ENCODE measurements around the gene MALAT1.

MALAT1 gene

DNA sequence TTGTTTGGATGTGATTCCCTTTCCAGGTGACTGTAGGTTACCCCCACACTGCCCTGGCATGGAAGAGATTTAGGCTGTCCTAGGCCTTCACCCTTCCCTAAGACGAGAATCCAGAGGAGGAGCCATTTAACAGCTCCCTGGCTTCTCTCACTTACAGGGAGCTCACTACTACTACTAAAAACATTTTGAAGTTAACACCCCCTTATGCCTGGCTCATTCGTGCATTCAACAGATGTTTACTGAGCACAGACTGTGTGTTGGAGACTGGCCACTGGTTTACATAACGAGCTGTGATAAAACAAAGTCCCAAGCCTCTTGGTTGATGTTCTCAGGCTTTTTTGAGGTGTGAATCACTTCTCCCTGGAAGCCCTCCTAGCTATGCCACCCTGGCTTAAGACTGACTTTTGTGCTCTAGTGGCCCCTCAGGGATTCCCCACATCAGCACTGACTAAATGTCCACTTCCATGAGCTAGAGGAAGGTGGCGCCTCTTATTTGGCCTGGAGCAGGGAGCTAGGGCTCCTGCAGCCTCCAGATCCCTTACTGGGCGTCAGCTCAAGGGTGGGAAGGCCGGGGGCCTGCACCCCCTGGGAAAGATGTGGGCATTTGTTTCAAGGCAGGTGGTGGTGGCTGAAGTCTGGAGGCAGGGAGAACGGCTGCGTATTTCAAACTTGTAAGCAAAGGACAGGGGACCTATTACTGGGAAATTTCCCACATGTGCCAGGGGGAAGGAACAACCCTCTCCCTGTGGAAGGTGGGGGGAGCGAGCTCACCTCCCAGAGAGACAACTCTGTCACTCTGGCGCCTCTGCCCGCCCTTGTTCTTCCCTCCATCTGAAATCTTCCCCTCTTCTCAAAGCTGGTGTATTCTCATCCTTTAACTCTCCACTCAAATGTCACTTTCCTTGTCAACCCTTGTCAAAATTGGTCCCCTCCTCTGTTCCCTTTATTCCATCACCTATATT, 19.4 kb upstream of the MALAT1 start:
- DNase-seq, result no peak

DNA sequence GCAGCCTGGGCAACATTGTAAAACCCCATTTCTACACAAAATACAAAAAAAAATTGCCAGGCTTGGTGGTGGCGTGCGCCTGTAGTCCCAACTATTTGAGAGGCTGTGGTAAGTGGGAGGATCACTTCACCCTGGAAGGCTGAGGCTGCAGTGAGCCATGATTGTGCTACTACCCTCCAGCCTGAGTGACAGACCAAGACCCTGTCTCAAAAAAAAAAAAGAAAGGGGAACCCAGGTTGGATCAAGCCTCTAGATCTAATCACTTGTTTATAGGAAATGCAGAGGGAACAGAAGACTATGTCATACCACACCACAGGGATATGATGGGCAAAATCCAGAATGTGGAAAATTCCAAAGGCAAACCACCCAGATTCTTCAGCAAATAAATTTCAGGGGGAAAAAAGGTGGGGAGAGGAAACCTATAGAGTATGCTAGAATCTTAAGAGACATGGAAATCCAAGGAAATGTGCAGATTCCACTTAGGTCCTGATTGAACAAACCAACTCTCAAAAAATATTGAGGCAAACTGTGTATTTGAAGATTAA, 16.5 kb upstream of the MALAT1 start:
- DNase-seq, result no peak

DNA sequence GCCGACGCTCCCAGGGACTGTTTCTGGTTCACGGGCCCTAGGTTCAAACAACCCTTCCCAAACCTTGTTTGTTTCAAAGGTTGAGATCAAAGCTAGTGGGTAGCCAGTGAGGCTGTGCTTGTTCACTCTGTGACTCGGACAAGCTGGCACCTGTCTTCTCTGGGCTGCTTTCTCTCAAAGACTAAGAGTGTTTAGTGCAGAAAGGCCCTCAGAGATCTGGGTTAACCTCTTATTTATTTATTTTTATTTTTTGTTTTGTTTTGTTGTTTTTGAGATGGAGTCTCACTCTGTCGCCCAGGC, 13.0 kb upstream of the MALAT1 start:
- no peak for DNase-seq

DNA sequence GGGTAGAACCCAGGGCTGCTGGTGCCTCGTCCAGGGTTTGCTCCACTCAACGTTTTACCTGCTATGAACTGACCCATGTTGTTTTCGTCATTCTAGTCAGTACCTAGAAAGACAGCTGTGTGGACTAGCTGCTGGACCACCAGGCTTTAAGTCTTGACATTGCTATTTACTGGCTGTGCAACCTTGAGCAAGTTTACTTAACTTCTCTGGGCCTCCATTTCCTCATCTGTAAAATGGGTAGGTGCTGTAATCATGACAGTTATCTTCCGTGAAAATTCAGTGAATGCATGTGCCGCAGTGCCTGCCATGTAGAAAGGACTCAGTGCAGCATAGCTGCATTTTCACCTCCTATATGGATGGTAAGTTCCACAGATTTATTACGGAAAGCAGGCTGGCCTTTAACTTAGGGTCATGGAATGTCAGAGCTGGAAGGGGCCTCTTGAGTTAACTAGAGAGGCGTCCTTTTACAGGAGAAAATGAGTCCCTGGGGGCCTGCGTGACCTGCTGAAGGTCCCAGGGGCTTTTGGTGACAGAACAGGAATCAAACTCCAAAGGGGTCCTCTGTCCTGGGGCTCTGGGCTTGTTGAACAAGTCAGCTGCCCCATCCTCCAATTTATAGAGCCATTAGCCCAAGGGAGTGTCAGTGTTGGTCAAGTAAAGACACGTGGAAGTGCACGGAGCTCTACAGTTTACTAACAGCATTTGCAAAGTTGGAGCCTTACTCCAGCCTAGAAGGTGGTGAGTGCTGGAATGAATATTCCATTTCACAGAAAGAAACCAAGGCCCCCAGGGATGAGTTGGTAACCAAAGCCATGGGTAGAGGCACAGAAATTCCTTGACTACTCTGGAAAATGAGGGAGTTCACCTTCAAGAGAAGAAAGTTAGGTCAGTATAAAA, 12.0 kb upstream of the MALAT1 start:
- DNase-seq, result no peak

DNA sequence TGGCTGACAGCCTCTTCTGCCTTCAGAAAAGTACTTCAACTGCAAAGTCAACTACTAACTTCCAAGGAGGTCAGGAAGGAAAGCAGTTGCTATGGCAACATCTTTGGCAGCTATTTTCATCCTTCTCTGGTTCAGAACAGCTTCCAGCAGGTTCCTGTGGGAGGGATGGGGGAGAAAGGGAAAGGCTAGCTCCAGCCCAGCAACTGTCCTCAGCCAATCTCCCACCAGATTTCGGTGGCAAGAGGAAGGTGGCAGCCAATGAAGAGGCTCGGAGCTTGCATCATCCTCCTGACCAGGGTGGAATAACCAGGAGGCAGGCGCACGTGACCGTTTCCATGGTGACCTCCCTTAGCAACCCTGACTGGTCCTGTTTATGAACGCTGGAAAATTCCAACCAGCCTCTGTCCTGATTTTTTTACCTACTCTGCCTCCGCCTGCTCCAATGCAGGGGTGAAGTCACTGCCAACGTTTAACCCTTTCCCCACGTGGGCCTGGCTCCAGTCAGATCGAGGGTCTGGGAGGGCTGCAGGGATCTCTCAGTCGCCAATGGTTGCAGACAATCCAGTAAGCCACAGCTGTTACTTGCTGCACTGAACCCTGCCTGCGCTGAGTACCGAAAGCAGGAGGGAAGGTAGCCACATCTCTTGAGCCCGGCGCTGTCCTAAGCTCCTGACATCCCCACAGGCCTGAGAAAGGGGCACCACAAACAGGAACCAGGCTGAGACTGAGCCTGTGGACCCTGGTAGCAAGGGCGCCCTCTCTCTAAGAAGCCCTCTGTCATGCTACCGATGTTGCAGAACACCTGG, 11.2 kb upstream of the MALAT1 start:
- DNase-seq, result peak; percentile 64

DNA sequence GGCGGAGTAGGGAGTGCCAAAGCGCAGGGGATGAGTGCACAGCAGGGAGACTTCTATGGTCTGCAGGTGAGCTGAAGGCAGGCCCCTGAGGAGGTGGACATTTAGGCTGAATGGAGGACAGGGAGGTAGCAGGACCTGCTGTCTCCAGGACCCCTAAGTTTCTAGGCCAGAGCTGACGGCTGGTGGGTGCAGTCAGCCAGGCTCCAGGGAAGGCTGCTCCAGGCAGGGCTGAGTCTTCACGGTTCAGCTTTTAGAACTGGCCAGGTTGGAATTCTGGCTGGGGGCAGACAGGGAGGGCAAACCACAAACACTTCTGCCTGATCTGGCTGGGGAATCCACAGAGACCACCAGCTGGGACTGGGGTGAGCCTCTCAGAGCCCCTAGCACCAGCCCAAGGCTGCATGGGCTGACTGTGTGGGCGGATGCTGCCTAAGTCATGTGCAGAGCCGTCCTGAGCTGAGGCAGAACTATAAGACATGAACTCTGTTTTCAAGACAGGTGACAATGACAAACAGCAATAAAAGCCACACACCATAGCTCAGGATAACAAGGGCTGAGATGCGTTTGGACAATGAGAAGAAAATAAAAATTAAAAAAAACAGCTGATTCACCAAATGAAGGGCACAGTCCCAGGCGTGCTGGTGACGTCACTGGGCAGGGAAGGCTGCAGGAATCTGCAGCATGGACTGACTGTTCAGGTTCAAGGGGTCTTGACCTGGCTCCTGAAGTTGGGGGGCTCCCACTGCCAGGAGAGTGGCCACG, 10.4 kb upstream of the MALAT1 start:
- DNase-seq, result no peak

DNA sequence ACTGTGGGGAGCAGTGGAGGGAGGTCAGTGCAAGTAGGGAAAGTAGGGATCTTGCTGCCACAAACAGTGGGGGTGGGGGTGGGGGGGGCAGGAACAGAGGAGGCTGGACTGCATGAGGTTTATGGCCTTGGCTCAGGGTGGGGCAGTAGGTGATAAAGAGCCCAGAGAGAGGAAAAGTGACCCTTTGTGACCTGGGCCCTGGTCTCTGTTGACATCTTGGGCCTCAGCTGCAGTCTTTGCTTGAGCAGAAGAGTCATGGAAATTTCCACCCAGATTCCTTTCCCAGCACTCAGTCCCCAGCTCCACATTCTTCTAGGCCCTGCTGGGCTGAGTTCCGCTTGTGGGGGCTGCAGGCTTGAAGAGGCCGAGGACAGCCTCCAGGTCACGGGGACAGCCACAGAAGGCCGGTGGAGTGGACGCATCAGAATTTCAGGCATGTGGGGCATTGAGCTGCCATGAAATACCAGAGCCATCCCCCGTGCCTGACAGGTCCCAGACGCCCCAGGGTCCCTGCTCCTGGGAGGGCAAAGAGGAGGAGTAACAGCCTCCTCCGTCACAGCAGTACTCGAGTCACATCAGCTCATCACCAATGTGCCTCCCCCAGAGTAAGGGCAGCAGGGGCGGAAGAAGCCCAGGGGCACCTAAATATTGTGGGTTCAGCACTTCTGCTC, 9.7 kb upstream of the MALAT1 start:
- DNase-seq, result no peak

DNA sequence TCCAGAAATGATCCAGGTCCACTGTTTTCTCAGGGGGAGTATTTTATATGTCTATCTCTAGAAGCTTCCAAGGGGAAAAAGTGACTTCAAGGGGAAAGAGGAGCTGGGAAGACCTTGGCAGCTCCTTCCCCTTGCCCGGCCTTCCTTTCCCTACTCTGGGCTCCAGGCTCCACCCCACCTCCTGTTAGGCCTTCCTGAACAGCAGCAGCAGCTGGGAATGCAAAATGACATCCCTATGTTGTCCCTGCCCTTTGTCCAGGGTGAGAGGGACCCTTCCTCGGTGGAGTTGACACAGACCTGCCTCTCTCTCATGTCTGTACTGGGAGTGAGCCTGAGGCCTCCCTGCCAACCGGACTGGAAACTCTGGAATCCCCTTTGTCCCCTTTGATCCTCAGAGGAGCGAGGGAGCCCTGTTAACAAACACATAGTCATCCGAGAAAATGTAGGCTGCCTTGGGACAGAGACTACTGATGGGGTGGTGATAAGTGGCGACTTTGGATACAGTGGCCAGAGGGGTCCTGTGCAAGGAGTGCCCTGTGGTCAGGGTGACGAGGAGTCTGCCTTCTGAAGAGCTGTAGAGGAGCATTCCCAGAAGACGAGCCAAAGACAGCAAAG, 9.0 kb upstream of the MALAT1 start:
- no peak for DNase-seq

DNA sequence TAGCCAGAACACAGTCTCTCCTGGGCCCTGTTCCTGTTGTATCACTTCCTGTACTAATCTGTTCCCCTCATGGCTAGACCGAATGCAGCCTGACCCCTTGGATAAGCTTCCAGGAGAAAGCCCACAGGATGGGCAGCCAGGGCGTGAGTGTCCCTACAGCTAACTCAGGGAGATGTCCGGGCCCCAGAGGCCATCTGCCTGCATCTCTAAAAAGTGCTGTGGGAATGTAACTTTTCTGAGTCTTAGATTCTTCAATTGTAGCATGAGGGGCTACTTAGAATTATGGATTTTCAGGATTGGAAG, 7.7 kb upstream of the MALAT1 start:
- no peak for DNase-seq

DNA sequence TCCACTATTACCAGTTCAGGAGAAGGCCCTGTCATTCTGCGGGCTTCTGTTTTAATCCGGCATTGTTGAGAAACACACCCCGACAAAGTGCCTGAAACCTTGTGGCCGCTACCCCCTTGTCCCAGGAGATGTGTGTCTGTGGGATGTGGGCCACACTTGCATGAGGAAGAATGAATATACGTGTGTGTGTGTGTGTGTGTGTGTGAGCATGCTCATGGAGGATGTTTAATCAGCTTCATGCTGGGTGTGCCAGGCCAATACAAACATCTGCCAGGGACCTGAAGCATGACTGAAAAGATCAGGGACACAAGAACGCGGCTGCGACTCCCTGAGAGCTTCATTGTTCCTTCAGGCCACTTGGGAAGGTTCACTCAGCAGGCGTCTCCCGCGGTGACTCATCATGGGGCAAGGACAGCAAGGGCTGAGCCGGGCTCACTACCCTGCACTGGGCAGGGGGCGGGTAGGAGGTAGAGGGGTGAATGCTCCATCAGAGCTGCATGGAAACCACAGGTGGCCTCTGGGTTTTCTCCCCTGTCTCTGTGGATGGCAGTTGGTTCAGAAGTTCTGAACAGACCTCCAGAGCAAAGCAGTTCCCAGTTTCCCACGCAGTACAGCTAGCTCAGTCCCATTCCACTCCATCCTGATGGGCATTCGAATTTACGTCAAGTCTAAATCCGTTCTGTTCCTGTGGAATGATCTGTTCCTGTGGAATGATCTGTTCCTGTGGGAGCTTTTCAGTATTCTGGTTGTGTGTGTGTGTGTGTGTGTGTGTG, 7.0 kb upstream of the MALAT1 start:
- no peak for DNase-seq

DNA sequence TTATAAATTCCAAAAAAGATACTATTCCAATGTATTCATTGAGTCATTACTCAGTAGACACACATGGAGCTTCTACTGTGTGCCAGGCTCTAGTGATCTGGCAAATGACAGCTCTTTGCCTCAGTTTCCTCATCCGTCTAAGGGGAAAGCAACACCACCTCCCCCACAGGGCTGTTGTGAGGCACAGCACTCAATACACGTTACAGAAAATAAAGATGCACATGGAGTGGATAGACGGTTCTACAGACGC, 6.5 kb upstream of the MALAT1 start:
- no peak for DNase-seq

DNA sequence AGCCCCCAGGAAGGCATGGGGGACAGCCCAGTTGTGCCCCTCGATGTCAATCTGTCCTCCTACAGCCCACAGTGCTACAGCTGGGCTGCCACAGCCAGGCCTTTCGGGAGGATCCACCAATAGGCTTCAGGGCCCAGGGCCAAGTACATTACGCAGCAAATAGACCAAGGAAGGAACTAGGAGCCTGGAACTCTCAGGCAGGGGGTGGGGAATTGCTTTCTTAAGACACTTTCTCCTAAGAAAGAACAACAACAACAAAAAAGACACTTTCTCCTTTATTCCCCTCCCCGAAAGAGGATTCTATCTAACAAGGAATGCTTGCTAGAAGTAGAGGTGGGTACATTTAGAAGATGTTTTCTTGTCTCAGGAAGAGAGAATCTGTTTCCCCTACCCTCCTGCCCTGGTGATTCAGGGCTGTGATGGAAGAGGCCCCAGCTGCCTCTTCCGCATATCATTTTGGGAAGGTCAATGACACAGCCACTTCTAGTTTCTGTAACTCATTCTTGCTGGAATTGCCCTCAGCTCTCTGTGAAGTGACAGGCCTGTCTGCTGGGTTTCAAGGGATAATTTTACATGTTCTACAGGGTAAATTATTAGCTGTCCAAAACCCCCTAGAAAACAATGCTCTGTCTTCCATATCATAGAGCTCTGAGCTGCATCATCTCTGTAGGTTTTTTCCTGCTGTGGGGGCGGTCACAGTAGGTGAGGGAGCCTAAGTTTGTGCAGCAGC, 6.0 kb upstream of the MALAT1 start:
- DNase-seq, result peak; percentile 46

DNA sequence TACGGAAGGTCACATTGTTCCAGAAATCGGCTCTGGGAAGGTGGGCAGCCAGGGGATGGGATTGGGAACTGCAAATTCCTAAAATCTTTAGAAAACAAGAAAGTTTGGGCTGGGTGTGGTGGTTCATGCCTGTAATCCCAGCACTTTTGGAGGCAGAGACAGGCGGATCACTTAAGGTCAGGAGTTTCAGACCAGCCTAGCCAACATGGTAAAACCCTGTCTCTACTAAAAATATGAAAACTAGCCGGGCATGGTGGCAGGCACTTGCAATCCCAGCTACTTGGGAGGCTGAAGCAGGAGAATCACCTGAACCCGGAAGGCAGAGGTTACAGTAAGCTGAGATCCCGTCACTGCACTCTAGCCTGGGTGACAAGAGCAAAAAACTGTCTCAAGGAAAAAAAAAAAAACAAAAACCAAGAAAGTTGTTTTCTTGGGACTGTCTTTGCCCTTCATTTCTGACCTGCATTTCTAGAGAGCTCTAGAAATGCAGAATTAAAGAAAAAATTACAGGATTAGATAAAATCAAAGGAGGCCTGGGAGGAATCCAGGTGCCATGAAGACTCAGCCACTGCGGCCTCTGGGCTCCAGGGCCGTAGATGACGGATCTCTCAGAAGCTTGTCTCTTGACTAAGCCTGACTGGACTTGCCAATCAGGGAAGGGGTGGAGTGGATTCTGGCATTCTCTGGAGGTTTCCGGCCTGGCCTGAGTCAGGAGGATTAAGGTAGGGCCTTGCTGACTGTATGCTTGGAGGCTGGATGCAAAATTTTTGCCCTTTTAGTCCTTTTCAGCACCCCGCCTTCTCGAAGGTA, 5.3 kb upstream of the MALAT1 start:
- DNase-seq, result no peak

DNA sequence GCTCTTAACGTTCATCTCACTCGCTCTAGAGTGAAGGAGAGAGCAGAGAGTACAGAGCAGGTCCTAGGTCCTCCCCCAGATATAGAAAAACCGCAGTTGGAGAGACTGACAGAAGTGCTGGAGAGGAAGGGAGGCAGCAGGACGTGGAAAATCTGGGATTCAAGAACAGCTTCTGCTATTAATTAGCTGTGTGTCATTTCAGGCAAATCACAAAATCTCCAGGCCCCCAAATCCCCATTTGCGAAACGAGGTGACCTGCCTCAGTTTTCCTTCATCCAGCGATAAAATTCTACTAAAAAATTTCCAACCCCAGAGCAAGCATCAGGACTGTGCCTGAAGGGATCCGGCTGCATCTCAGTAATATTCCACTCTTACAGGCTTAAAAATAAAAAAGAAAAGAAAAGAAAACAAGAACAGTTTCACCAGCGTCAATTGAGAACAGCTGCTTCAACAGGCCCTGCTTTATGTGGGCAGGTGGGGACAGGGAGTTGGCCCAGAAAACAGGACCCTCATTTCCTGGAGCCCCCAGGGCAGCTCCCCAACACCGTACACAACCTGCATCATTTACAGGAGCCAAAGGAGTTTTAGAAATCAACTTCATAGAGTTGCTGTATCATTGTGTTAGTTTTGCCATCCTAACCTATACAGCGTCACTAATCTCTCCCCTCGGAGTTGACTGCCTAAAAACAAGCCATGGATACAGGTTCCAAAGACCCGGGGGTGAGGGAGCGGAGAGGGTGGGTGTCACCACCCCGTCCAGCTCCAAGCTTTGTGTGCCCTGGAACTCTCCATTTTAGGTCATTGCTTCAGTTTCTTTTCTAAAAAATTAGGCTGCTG, 2.3 kb upstream of the MALAT1 start:
- no peak for DNase-seq

DNA sequence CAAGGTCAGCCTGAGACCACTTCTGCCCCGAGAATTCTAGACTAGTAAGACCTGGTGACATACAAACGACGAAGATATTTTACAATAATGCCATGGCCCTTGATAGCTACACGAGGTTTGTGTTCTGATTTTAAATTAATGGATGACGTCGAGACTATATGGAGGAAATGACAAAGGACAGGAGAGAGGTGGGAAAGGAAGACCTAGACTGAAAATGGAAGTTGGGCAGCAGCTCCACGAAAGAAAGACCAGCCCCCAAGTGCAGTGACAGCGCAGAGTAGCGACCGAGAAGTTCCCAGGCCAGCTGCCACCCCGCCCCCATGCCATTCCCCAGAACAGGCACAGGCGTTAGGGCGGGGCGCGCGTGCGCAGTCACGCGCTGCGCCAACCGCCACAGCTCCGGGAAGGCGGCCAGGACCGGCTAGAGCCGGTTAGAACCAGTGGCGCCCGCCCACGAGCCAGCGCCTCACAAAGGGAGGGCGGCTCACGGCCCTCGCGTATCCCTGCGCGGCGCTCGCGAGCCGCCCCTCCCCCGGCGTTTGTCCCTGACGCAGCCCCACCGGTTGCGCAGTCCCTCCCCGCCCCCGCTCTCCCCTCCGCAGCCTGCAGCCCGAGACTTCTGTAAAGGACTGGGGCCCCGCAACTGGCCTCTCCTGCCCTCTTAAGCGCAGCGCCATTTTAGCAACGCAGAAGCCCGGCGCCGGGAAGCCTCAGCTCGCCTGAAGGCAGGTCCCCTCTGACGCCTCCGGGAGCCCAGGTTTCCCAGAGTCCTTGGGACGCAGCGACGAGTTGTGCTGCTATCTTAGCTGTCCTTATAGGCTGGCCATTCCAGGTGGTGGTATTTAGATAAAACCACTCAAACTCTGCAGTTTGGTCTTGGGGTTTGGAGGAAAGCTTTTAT, 1.5 kb upstream of the MALAT1 start:
- peak; percentile 99 for DNase-seq

DNA sequence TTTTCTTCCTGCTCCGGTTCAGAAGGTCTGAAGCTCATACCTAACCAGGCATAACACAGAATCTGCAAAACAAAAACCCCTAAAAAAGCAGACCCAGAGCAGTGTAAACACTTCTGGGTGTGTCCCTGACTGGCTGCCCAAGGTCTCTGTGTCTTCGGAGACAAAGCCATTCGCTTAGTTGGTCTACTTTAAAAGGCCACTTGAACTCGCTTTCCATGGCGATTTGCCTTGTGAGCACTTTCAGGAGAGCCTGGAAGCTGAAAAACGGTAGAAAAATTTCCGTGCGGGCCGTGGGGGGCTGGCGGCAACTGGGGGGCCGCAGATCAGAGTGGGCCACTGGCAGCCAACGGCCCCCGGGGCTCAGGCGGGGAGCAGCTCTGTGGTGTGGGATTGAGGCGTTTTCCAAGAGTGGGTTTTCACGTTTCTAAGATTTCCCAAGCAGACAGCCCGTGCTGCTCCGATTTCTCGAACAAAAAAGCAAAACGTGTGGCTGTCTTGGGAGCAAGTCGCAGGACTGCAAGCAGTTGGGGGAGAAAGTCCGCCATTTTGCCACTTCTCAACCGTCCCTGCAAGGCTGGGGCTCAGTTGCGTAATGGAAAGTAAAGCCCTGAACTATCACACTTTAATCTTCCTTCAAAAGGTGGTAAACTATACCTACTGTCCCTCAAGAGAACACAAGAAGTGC, 661 bp upstream of the MALAT1 start:
- peak; percentile 78 for DNase-seq

DNA sequence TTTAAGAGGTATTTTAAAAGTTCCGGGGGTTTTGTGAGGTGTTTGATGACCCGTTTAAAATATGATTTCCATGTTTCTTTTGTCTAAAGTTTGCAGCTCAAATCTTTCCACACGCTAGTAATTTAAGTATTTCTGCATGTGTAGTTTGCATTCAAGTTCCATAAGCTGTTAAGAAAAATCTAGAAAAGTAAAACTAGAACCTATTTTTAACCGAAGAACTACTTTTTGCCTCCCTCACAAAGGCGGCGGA, 193 bp upstream of the MALAT1 start:
- DNase-seq, result no peak

Data from activated CD4-positive, alpha-beta T cell treated with anti-CD3 and anti-CD28 coated beads, Interleukin-10, Interleukin-2, amounts not matched to agents 100 ng/mL and 50 ng/mL, durations not matched to agents 16 hours and 8 hours (primary cell).